HUES64 (cell line): ENCODE data around the gene RAET1G.
"Not testable (repeated sequence)": the region's sequence is repeated elsewhere in the genome, so short reads cannot be mapped to it uniquely, and the experiment has no call there.

Experiments
- H3K27ac ChIP-seq: 2 replicates; pipeline ENCODE4 v1.7.0; 2013; ENCODE audit warnings: low read depth, low read length, inconsistent platforms
- H3K27me3 ChIP-seq: 2 replicates; pipeline ENCODE4 v1.6.1; 2013; ENCODE audit warnings: mild to moderate bottlenecking, low read length; ENCODE audit not compliant: insufficient read depth
- H3K36me3 ChIP-seq: 2 replicates; pipeline ENCODE4 v1.6.1; 2013; ENCODE audit warnings: mild to moderate bottlenecking, low read length; ENCODE audit not compliant: insufficient read depth
- H3K4me1 ChIP-seq: 2 replicates; pipeline ENCODE4 v1.6.1; 2013; ENCODE audit warnings: mild to moderate bottlenecking, low read length, moderate library complexity; ENCODE audit not compliant: insufficient read depth
- H3K4me3 ChIP-seq: 2 replicates; pipeline ENCODE4 v1.5.1; 2013; ENCODE audit warnings: mild to moderate bottlenecking, low read length, moderate library complexity
- H3K9ac ChIP-seq: 2 replicates; pipeline ENCODE4 v1.6.1; 2013; ENCODE audit warnings: mild to moderate bottlenecking, low read depth, low read length
- H3K9me3 ChIP-seq: 2 replicates; pipeline ENCODE4 v1.6.1; 2013; ENCODE audit warnings: low read depth, low read length; ENCODE audit not compliant: insufficient read depth
- WGBS: fragments of 150-250, 120-280 bp; methylation state at CpG from one replicate; pipeline ENCODE4 v1.1.7; 2013; ENCODE audit warnings: missing lambda C conversion rate; 5-methylcytosine and 5-hydroxymethylcytosine counted together

The RAET1G gene

GRCh38 chr6:149931501-149931900, 8.6 kb upstream of the RAET1G start:
- no peak overlapping the region for H3K27ac ChIP-seq
- 74% methylated on average over 6 of the region's 6 CpGs for WGBS
- peaks cover 80% of the 10 kb centered on the region for H3K27me3 ChIP-seq

DNA sequence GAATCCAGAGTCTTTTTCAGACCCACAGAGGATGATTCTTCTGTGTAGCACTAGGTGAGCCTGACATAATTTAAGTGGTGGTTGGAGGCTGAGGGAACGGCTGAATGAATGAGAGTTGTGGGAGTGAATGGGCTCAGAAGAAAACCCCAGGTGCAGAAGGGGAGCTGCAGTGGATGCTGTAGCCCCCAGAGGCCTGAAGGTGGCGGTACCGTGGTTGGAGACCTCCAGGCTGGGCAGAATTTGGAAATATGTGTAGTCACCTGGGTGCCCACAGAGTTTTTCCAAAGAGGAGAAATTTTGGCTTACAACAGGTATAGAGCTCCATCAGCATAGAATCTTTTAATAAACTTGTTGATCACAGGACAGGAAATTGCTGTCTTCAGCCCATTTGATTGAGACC, 6.5 kb upstream of the RAET1G start:
- Histone ChIP-seq H3K27ac (no peak overlapping the region), H3K27me3 (peaks cover 79% of the 10 kb centered on the region), H3K9ac (no peak overlapping the region), H3K4me1 (no peaks in the 10 kb centered on the region), H3K4me3 (no peak overlapping the region), H3K9me3 (no peaks in the 10 kb centered on the region), H3K36me3 (no peaks in the 10 kb centered on the region)
- 12% methylated on average over 3 of the region's 3 CpGs for WGBS

More at GRCh38 chr6:149931501-149931900, 8.6 kb upstream of the RAET1G start:
- Histone ChIP-seq H3K4me1 (no peaks in the 10 kb centered on the region), H3K9me3 (no peaks in the 10 kb centered on the region), H3K36me3 (no peaks in the 10 kb centered on the region), H3K4me3 (no peak overlapping the region), H3K9ac (no peak overlapping the region)

DNA sequence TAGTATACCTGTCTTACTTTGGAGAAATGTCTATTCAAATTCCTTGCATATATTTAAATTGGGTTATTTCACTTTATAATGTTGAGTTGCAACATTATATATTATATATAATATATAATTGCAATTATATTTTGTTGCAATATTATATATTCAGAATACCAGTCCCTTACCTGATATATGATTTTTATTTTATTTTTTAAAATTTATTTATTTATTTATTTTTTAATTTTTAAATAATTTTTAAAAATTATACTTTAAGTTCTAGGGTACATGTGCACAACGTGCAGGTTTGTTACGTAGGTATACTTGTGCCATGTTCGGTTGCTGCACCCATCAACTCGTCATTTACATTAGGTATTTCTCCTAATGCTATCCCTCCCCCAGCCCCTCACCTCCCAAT, 4.1 kb upstream of the RAET1G start:
- 87% methylated on average over 4 of the region's 4 CpGs for WGBS
- H3K4me3 ChIP-seq, H3K9ac ChIP-seq, H3K27ac ChIP-seq, H3K9me3 ChIP-seq, H3K36me3 ChIP-seq, H3K4me1 ChIP-seq: not testable (repeated sequence)
- H3K27me3 ChIP-seq, result peaks cover 84% of the 10 kb centered on the region

DNA sequence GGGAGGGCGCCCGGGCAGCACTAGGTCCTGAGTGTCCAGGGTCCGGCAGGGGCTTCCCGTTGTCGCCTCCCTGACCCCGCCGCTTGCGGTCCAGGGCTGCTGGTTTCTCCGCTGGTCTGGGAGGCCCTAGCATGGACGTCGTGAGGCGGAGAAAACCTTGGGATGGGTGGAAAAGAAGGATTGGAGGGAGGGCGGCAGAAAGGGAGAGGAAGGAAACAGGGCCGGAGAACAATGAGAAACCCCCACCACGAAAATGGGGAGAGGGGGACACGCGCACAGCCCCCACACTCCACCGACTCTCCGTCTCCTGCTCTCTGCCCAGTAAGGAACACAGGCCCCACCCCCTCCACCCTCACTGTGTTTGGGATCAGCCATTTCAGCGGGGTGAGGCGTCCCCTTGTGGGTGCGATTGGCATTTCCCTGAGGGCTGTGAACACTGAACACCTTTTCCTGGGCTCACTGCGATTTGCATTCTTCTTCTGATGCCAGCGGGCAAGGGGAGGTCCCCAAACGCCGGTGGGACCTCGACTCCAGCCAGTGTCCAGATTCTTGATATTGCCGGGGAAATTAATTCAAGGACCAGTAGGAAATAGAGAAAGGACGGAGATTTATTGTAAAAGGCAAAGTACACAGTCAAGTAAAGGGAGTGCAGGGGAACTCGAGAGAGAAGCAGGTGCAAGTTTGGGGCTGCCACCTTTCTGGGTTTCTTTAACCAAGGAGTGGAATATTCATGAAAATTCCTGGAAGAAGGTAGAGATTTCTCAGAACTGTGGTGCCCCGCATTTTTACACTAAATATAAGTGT, 3.3 kb upstream of the RAET1G start:
- H3K27ac ChIP-seq, result no peak overlapping the region
- peak overlapping the region; percentile 35; the same call in 1 of the 2 replicates for H3K9ac ChIP-seq
- no peaks in the 10 kb centered on the region for H3K36me3 ChIP-seq
- peaks cover 84% of the 10 kb centered on the region for H3K27me3 ChIP-seq
- H3K4me3 ChIP-seq, result peak overlapping the region; percentile 65
- no peaks in the 10 kb centered on the region for H3K9me3 ChIP-seq
- no peaks in the 10 kb centered on the region for H3K4me1 ChIP-seq
- 6% methylated on average over 29 of the region's 31 CpGs for WGBS

- no peak overlapping the region for H3K27ac ChIP-seq
- H3K36me3 ChIP-seq, result no peaks in the 10 kb centered on the region
- H3K4me1 ChIP-seq, result no peaks in the 10 kb centered on the region
- H3K4me3 ChIP-seq, result peak overlapping the region; percentile 65
- H3K9me3 ChIP-seq, result no peaks in the 10 kb centered on the region
- H3K27me3 ChIP-seq, result peaks cover 84% of the 10 kb centered on the region
- peak overlapping the region; percentile 35; the same call in 1 of the 2 replicates for H3K9ac ChIP-seq
- WGBS, result 10% methylated on average over 34 of the region's 34 CpGs
These were observed 2.5 kb upstream of the RAET1G start for GRCh38 chr6:149925253-149925973.

DNA sequence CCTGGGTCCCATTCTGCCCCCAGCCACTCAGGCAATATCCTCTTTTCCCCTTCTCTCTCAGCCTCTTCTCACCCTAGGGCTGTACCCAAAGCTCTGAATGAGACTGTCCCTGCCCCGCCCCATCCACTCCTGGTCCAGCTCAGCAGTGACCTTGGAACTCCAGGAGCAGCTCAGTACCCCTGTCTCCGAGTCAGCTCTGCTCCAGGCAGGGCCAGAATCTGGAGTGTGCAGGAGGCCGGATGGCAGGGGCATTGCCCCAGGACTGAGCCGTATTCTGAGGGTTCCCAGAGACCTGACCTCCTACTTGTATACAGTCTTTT, 2.0 kb upstream of the RAET1G start:
- Histone ChIP-seq H3K27ac (no peak overlapping the region), H3K9ac (no peak overlapping the region), H3K36me3 (no peaks in the 10 kb centered on the region), H3K9me3 (no peaks in the 10 kb centered on the region), H3K4me3 (no peak overlapping the region), H3K27me3 (peaks cover 84% of the 10 kb centered on the region), H3K4me1 (no peaks in the 10 kb centered on the region)
- WGBS, result 75% methylated on average over 4 of the region's 4 CpGs

DNA sequence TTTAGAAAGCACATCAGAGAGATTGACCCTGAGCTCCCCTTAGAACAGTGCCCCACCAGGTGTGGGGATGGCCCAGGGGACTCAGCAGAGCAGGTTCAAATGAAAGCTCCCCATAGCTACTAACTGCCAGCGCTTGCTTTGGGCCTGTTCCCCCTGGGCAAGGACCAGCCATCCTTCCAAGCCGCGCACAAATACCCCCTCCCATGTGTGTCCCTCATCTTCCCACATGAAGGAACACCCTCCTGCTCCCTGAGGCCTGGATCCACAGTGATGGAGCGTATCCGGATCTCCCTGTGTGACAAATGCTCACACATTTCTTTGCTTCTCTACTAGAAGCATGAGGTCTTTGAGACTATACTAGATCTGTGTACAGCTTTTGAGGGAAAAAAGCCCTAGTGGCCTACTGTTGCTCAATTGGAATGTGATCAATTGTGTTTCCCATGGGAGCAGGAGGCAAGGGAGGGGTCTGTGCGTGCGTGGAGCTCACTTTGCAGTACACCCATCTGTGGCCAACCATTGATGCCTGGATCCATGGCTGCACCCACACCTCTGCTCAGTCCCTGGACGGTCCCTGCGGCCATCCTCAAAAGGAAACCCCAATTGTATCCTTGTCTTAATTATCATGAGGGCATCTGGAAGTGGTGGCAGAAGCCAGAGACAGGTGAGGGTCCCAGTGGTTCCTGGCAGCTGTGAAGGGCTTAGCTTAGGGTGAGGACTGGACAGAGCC, 1.4 kb upstream of the RAET1G start:
- Histone ChIP-seq H3K36me3 (no peaks in the 10 kb centered on the region), H3K4me3 (no peak overlapping the region), H3K4me1 (no peaks in the 10 kb centered on the region), H3K9ac (no peak overlapping the region), H3K27ac (no peak overlapping the region), H3K9me3 (no peaks in the 10 kb centered on the region), H3K27me3 (peaks cover 82% of the 10 kb centered on the region)
- 57% methylated on average over 9 of the region's 9 CpGs for WGBS

DNA sequence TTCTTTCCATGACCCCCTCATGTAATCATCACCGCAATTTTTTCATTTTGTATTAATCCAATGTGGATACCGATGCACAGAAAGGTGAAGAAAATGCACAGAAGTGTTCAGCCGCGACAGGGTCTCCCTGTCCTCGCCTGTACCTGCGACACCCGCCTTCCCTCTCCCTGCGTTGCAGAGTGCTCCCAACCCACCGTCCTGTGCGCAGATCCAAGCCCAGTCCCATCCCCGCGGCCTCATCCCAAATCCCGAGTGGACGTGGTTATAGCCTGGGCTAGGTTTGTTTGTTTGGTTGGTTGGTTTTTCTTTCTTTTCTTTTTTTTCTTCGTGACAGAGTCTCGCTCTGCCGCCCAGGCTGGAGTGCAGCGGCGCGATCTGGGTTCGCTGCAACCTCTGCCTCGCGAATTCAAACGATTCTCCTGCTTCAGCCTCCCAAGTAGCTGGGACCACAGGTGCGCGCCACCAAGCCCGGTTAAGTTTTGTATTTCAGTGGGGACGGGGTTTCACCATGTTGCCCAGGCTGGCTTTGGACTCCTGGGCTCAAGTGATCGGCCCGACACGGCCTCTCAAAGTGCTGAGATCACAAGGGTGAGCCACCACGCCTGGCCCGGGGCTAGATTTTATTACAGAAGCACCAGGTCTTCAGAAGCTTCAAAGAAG, 536 bp upstream of the RAET1G start:
- WGBS, result 23% methylated on average over 29 of the region's 33 CpGs
- no peak overlapping the region for H3K27ac ChIP-seq
- peak overlapping the region; percentile 64 for H3K4me3 ChIP-seq
- peaks cover 84% of the 10 kb centered on the region for H3K27me3 ChIP-seq
- no peaks in the 10 kb centered on the region for H3K36me3 ChIP-seq
- no peak overlapping the region for H3K9ac ChIP-seq
- H3K4me1 ChIP-seq, result no peaks in the 10 kb centered on the region
- H3K9me3 ChIP-seq, result no peaks in the 10 kb centered on the region

DNA sequence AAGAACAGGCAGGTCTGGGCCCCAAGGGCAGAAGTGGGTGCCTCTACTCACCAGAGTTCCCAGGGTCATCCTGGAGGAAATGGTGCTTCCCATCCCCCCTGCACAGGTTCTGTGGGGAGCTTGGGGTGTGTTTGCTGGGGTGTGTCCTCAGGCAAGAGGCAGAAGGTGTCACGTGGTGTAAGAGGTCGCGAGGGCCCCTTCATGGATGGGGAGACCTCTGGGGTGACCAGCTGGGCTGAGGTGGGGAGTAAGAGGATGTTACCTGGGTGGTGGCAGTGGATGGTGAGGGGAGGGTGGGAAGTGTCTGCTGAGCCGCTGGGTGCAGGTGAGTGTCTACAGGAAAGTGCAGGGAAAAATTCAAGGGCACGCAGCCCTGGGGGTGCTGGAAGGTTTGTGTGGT, 830 bp downstream of the RAET1G start:
- H3K4me1 ChIP-seq, H3K9ac ChIP-seq, H3K27ac ChIP-seq, H3K9me3 ChIP-seq, H3K36me3 ChIP-seq: not testable (repeated sequence)
- WGBS, result 28% methylated on average over 5 of the region's 5 CpGs
- Histone ChIP-seq H3K4me3 (peak overlapping the region; percentile 64), H3K27me3 (peaks cover 89% of the 10 kb centered on the region)

GRCh38 chr6:149921361-149921760, 1.6 kb downstream of the RAET1G start:
- no peaks in the 10 kb centered on the region for H3K9me3 ChIP-seq
- WGBS, result 78% methylated on average over 6 of the region's 6 CpGs
- H3K27me3 ChIP-seq, result peaks cover 84% of the 10 kb centered on the region
- no peaks in the 10 kb centered on the region for H3K4me1 ChIP-seq
- H3K36me3 ChIP-seq, result no peaks in the 10 kb centered on the region
- H3K27ac ChIP-seq, result no peak overlapping the region
- no peak overlapping the region for H3K9ac ChIP-seq
- H3K4me3 ChIP-seq, result no peak overlapping the region

DNA sequence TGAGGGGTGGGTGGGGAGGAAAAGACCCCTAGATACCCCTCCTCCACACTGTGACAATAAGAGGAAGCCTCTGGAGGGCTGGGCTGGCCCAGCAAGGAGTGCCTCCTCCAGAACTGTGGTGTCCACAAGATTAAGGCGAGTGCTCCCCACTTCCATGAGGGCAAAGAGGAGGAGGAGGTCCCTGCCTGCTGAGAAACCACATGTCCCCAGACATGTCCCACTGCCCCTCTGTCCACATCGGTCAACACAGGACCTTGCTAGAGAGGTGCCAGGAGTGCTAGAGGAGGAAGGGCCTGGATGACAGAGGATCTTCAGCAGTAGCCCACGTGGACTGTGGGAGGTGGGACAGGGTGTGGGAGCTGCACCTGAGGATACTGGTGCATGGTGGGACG, 3.1 kb downstream of the RAET1G start:
- Histone ChIP-seq H3K9me3 (no peaks in the 10 kb centered on the region), H3K9ac (no peak overlapping the region), H3K4me1 (no peaks in the 10 kb centered on the region), H3K27me3 (peaks cover 69% of the 10 kb centered on the region), H3K27ac (no peak overlapping the region), H3K4me3 (no peak overlapping the region), H3K36me3 (no peaks in the 10 kb centered on the region)
- 71% methylated on average over 4 of the region's 4 CpGs for WGBS
